Medulla oblongata (tissue), 1 donor: ENCODE measurements around the gene HIPK2.
"Not testable (repeated sequence)": the region's sequence is repeated elsewhere in the genome, so short reads cannot be mapped to it uniquely, and the experiment has no call there.

ENCODE experiments used
- DNase-seq: peaks from one replicate; pipeline ENCODE4 v3.0.0-alpha.2; 2015; ENCODE audit errors: extremely low spot score

HIPK2 gene

DNA sequence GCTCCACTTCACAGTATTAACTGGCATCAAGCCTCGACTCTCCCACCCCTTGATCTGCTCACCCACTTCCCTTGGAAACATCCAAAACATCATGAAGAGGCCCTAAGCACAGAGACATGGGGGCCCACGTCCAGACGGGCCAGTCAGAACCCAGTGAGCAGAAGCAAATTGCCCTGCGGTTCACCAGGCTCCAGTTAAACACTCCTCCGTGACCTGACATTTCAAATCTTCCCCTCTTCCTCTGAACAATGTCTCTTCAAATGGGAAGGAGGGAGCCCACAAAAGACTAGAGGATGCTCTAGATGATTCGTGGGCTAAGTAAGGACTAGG, 209.5 kb downstream of the HIPK2 start:
- no peak for DNase-seq

DNA sequence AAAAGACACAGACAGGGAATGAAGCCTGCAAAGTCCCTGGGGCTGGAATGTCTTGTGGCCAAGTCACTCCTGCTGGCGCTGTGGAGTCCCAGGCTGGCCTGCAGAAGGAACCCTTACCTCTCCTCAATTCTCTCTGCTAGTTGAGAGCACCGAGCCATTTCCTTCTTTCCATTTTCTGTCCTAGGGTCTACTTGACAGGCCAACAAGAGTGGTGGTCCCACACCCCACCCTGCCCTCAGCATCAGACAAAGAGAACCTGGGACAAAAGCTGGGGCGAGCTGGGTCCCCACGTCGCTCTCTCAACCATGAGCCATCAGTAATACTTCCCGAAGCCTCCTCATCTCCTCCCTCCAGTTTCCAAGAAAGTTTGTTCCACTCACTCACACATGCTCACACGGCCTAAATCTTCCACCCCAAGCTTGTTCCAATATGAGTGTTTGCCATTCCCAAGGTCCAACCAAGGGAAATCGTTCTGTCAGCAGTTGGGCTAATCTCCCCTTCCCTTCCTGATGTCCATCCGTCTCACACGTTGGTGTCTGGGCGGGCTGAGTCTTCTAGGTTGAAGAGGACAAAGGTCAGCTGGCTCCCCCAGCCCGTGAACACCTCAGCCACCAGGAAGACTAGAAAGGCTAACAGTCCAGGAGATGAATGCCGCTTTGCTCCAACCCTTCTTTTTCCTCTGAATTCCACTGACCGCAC, 210.0 kb downstream of the HIPK2 start:
- DNase-seq, result no peak

DNA sequence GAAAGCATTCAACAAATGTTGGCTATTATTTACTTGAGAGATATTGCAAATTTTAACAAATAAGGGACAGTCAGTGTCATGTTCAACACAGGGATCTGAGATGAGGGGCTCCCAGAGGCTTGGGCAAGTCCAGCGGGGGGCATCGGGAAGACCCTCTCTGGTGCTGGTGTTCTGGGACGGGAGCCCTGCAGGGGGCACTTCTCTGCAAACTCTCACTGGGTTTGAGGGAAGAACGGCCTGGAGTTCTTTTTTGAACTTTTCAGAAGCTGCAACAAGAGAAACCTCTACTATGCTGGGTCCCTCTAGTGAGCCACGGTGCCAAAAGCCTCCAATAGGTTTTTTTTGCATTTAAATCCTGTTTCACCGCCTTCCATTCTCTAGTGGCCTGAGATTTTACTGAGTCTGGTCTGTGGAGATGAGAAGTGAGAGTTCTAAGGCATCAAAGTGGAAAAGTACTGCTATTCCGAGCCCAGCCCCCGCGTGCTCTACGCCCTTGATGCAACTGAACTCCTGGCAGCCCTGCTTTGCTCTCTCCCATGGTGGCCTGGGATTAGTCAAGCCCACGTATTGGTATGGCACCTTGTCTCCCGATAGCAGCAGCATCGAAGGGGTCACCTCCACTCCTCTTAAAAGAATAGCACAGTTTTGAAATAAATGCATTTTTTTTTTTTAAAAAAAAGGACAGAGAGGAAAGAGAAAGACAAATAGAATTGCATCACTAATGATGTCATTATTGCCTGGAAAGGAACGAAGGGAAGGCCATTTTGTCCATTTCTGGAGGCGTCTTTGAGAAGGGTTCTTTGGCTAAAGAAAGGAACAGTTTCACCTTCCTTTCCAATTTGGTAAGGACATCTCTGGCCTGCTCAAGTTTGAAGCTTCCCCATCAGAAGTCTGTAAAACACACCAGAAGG, 210.8 kb downstream of the HIPK2 start:
- no peak for DNase-seq

DNA sequence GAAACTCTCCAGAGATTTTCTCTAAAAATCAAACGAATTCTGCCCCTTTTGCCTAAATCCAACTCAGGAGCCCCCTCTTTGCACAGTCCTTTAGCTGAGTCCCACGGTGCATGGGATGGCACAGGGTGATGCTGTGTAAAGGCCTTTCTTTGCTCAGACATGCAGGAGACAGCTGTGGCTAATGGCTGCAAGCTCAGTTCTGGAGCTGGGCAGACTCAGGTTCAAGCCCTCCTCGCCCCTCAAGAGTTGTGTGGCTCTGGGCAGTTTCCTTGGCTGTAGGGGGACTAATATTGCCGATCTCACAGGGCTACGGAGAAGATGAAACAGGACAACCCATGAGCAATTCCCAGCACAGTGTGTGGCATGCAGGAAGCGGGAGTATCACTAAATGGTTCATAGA, 211.7 kb downstream of the HIPK2 start:
- no peak for DNase-seq

DNA sequence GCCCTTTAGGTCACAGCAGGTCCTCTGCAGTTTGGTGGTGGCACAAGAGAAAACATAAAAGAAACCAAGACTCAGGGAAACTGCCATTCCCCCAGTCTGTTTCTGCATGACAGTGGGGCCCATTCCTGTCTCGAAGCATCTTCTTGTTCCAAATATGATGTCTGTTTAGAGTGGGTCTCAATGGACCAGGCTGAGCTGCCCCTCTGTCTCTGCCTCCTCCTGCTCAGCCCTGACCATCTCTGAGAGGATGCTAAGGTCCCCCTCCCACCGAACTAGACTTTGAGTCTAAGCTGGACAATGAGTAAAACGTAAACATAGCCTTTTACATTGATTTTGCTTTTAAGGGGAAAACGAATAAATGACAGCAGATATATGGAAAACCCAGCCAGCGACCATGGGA, 213.9 kb downstream of the HIPK2 start:
- no peak for DNase-seq

DNA sequence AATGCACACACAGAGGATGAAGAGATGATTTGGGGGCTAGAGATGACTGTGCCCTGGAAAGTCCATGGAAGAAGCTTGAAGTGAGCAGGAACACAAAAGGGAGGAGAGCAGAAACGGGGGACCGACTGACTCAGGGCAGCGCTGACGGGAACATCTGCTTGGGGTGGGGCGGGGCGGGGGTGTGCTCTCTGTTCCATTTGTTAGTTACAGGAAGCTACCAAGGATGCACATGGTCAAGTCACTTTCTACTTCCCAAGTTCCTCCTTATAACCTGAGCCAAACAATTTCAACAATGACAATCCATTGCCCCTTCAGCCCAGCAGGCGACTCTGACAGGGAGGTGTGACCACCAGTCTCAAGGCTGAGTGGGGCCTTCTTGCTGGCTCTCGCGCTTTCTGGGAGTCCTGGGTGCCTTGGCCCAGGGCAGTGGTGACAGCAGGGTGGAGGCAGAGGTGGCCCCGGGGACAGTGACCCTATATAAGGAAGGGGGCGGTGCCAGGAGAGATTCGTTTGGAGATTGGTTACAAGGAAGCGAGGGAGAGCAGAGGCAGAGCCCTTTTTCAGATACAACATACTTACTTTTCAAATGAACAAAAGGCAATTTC, 214.7 kb downstream of the HIPK2 start:
- DNase-seq, result no peak

DNA sequence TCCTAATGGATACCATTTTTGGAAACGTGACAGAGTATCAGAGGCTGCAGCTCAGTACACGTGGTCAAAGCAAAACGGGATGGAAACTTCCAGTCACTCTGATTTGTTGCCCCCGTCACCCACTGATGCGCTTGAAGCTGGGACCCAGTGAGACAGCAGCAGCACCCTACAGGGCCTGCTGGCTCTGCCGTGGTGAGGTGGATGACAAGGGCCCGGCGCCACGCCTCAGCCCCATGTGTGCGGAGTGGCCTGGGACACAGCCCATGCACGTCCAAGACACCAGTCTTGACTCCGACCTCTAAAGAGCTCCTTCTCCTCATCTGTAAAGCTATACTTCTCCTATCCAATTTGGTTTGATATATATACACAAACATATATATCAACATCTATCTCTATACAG, 215.3 kb downstream of the HIPK2 start:
- no peak for DNase-seq

DNA sequence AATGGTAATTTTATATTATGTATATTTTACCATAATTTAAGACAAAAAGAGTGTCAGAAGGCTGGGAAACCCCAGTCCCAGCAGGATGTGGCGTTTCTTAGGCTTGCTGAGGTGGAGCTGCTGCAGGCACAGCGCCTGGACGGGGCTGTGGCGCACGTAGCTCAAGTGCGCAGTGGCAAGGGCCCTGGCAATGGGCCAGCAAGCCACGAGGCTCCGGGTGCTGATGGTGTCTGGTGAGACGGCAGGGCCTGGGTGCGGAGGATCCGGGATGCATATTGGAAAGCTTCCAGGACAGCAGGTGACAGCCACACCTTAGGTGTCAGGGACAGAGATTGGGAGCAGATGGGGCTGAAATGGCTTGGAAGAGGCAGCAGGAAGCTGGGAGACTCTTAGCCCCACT, 217.1 kb downstream of the HIPK2 start:
- no peak for DNase-seq

DNA sequence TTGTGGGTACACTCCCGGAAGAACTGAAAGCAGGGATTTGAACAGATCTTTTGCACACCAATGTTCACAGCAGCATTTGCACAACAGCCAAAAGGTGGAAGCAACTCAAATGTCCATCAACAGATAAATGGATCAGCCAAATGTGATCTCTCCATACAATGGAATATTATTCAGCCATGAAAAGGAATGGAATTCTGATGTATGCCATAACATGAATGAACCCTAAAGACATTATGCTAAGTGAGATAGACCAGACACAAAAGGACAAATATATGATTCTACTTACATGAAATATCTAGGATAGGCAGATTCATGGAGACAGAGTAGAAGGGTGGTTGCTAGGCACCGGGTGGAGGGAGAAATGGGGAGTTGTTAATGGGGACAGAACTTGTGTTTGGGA, 217.6 kb downstream of the HIPK2 start:
- DNase-seq, result no peak

DNA sequence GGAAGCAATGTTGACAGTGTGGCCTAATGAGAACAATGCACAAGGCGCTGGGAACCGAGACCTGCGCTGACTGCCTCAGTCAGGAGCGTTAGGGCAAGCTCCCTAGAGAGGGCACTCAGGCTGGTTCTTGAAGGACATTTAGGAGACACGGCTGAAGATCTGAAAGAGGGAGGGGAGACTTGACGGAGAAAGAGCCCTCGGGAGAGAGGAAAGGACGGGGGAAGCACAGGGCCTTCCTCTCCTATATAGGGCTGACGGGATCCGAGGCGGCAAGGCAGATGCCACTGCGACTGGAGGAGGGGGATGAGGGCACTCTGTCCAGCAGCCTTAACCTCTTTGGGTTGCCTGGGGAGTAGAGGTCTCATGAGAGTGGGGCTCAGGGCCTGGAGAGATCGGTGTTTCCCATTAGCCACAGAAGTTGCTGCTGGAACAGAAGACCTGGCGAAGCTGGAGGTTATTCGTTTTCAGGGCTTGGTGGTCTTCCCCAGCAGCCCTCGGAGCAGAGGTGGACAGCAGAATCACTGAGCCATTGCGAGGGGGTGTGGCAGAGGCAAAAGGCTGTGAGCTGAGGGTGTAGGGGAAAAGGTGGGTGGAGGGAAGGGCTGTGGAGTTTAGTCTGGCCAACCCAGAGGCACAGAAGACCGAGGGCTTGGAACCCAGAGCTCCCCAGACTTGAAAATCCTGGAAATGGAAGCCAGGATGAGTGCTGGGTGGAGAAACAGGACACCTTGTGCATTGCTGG, 218.3 kb downstream of the HIPK2 start:
- DNase-seq, result no peak

DNA sequence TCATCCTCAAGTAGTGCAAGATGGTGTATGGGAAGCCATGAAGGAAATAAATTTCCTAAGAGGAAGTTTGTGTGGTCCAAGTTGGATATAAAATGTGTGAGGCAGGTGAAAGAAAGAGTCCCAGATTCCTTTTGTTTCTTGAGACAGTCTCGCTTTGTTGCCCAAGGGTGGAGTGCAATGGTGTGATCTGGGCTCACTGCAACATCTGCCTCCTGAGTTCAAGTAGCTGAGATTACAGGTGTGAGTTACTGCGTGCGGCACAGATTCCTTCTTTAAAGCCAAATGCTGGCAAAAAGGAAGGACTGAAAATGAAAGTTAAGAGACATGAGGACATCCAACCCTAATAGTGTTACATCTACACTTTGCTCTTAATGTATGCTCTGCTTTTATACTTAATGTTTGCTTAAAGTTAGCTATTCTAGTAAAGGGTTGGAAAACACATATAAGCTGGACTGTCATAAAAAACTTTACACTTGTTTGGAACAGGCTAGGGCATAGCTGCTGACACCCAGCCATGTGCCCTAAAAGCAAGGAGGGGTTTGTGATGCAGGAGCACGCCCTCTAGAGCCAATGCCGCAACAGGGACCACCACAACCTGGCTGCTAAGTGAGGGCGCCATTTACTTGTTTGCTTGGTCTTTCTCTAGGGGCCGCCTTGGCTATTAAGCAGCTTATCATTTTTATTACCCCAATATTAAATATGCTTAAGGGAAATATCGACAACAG, 219.8 kb downstream of the HIPK2 start:
- DNase-seq, result no peak

DNA sequence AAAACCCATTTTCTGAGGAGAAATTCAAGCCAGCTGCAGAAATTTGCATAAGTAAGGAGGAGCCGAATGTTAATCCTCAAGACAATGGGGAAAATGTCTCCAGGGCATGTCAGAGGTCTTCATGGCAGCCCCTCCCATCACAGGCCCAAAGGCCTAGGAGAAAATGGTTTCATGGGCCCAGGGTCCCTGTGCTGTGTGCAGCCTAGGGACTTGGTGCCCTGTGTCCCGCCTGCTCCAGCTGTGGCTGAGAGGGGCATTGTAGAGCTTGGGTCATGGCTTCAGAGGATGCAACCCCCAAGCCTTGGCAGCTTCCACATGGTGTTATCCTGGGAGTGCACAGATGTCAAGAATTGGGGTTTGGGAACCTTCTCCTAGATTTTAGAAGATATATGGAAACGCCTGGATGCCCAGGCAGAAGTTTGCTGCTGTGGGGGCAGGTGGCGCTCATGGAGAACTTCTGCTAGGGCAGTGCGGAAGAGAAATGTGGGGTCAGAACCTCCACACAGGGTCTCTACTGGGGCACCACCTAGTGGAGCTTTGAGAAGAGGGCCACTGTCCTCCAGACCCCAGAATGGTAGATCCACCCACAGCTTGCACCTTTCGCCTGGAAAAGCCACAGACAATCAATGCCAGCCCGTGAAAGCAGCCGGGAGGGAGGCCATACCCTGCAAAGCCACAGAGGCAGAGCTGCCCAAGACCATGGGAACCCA, 223.7 kb downstream of the HIPK2 start:
- not testable (repeated sequence) for DNase-seq

DNA sequence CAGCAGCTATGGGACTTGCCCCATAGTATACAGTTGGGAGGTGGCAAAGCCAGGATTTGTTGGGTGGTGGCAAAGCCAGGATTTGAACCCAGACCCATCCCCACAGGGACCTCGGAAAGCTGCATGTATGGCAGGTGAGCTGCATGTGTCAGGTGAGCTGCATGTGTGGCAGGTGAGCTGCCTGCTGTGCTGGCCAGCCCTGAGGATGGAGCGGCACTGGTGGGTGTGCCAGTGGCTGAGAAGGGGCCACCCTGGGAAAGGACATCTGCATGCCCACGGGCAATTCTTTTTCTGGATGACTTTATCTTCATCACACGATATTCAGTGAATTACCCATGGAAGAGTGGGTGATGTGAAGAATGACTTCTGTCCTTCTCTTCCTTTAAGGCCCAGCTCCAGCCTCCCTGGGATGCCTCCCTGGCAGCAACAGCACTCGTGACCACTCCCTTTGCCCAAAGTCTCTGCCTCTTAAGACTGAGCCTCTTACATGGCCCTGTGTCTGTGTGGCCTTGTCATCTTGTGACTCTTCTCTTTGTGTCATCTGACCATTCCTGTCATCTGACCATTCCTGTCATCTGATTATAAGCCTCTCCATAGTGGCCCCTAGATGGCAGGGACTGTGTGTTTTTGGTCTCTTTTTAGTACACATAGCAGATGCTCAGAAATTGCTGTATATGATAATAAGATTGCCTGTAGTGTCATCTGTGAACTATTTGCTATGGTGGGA, 229.3 kb downstream of the HIPK2 start:
- DNase-seq, result no peak

DNA sequence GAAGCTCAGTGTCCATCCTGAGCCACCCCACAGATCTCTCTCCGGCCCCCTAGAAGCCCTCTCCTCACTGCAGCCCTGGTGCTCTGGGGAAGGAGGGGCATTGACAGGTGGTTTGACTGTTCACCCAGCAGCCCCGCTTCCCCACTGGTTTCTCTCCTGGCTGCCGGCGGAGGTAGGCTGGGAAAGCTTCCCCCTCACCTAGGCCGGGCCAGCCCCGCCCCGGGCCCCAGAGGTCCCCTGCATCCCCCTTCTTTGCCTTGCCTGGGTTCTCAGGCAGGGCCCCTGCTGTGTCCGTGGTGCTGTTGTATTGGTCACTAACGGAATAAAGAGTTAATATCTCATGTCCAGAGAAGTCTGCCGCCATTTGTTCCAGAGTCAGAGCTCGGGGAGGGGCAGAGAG, 233.2 kb downstream of the HIPK2 start:
- no peak for DNase-seq

DNA sequence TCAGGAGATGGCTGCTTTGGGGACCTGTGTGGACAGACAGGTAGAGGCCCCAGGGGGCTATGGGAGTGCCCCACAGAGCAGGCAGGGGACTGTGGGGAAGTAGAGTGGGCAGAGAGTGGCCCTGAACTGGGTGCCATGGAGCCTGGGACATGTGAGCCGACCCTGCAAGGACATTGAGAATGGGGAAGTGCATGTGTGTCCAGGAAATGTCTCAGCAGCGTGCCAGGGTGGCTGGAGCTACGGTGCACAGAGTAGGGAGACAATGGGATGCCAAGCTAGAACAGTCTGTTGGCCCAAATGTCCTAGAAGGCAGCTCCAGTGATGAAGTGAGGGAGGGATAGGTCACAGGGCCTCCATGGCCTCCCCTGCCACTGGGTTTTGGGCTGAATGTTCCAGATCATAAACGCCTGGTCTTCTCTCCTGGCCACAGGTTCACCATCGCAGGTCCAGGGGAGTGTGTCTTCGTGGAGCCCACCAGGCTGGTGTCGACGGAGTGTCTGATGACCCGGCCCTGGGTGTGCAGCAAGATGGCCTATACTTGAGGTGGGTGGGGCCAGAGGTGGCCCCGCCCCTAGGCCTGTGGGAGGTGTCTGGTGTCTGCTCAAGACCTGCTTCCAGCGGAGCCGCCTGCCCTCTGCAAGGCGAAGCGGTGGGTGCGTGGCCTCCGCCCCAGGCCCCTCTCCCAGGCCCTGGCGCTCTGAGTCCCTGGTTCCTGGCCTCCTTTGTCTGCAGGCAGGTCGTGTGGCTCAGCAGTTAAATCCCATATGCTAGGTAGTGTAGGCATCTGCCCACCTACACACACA, 233.8 kb downstream of the HIPK2 start:
- DNase-seq, result peak; percentile 12

DNA sequence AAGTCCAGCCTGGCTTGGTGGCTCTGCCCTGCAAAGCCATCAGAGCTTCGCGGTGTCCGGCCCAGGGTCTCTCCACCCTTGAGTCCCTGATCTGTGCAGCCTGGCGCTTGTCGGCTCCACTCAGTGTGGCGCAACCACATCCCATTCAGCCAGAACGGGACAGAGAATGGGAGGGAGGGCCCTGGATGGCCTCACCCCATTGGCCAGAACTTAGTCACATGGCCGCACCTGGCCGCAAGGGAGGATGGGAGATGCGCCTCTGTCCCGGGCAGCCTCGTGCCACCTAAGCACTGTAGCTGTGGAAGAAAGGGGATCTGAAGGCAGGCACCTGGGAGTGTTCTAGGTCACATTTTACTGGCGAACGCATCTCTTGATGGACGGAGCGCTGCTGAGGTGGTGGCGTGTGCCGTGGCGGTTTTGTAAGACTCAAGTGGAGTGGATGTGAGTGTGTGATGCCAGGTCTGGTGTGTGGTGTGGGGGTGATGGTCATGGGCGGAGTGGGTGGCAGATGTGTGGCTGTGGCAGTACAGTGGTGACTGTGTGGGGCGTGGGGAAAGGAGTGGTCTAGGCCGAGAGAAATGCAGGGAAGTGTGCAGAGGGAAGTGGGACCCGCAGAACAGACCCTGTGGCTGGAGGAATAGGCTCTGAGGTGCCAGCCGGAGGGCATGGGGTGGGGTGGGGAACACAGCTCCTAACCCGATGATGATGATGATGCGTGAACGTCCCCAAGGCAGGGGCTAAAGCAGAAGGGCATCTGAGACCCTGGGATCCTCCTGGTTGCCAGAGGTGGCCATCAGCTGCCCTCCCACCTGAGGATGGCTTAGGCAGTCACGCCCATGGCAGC, 235.3 kb downstream of the HIPK2 start:
- DNase-seq, result no peak

DNA sequence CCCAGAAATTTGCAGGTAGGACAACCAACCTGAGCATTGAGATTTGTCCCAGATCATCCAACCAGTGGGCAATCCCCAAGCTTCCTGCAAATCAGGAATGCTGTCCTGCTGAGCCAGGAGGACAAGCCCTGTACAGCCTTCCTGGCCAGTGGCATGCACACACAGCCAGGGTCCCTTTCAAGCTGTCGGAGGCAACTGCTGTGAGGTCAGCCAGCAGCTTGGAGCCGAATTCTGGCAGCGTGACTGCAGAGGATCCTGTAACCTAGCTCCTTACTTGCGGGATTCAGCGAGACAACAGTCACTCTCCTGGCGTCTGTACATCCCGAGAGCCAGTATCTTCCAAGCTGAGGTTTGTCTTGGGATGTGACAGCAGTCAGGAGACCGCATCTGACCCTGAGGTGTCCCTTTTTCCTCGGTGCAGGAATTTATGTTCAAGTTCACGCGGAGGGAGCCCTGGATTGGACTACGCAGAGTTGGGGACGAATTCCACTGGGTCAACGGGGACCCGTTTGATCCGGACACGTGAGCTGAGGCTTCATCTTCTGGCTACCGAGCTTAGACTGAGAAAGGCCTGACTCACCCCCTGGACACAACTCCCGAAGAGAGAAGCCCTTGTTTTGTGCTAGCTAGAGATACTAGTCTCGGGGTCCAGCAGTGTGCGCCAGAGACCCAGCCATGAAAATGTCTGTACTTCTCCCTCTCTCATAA, 236.0 kb downstream of the HIPK2 start:
- no peak for DNase-seq

DNA sequence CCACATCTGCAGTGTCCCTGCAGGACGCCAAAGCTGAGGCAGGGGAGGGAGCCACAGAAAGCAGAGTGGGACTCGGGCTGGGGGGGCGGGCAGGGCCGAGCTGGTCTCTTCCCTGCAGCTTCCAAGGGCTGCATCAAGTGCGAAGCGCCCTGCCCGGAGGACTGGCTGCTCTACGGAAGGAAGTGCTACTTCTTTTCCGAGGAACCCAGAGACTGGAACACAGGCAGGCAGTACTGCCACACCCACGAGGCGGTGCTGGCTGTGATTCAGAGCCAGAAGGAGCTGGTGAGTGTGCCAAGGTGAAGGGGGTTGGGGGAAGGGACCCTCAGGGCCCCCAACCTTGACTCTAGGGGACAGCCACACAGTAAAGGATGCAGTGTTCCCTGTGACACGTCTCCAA, 237.6 kb downstream of the HIPK2 start:
- DNase-seq, result no peak
